GM21367 (cell line): ENCODE results near the gene EPX.

Experiments used
- ATAC-seq: cut with Tn5 transposase; IDR thresholded peaks from one replicate; pipeline ENCODE4 v1.9.1; 2021; ENCODE audit not compliant: unreplicated experiment

Gene EPX

DNA sequence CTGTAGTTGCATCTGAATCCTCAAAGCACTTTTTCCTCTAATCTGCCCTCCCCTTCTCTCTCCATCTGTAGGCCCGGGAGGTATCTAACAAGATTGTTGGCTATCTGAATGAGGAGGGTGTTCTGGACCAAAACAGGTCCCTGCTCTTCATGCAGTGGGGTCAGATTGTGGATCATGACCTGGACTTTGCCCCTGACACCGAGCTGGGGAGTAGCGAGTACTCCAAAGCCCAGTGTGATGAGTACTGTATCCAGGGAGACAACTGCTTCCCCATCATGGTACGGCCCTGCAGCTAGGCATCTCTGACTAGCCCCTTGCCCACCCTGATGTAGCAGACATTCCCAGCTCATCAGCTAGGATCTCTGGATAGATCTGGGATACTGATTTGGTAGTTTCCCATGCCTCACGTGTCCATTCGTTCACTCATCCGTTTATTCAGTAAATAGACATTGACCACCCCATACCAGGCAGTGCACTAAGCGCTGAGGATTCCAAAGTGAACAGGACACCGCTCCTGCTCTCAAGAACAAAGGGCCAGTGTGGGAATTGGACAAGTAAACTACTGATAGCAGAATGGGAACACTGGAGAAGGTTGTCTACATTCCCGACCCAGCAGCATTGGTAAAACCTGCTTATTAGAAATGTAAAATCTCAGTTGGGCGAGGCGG is 58.0 kb downstream of the EPX start:
- no peak for ATAC-seq

DNA sequence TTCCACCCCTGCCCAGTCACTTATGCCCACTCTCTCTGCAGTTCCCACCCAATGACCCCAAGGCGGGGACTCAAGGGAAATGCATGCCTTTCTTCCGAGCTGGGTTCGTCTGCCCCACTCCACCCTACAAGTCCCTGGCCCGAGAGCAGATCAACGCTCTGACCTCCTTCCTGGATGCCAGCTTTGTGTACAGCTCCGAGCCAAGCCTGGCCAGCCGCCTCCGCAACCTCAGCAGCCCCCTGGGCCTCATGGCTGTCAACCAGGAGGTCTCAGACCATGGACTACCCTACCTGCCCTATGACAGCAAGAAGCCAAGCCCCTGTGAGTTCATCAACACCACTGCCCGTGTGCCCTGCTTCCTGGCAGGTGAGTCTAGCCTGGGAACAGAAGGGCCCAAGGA is 59.6 kb downstream of the EPX start:
- ATAC-seq, result no peak

DNA sequence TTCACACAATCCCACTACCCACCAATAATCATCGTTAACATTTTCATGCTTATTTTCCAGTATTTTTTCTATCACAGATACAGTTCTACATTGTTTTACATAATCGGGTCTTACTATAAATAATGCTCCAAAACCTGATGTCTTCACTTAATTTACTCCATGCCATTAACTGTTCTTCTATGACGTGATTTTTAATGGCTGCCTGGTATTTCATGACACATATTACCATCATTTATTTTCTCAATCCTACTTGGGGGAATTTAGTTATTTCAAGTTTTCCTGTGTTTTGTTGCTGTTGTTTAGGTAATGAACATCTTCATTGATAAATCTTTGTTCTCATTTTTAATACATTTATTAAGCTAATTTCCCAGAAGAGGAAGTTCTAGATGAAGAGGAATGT is 60.6 kb downstream of the EPX start:
- no peak for ATAC-seq
